CD4-positive, alpha-beta T cell treated with Interleukin-6 at 100 ng/mL for 8 hours (primary cell): ENCODE results near the gene ZIC5.

Experiments
- DNase-seq: peaks from one replicate; pipeline ENCODE4 v3.0.0-alpha.2; 2020; ENCODE audit warnings: mixed read lengths, low spot score

The ZIC5 gene

GRCh38 chr13:99987154-99988019, 15.8 kb upstream of the ZIC5 start:
- DNase-seq: no peak

GRCh38 chr13:99986741-99987140, 15.2 kb upstream of the ZIC5 start:
- no peak for DNase-seq

GRCh38 chr13:99985886-99986527, 14.4 kb upstream of the ZIC5 start:
- no peak for DNase-seq

DNA sequence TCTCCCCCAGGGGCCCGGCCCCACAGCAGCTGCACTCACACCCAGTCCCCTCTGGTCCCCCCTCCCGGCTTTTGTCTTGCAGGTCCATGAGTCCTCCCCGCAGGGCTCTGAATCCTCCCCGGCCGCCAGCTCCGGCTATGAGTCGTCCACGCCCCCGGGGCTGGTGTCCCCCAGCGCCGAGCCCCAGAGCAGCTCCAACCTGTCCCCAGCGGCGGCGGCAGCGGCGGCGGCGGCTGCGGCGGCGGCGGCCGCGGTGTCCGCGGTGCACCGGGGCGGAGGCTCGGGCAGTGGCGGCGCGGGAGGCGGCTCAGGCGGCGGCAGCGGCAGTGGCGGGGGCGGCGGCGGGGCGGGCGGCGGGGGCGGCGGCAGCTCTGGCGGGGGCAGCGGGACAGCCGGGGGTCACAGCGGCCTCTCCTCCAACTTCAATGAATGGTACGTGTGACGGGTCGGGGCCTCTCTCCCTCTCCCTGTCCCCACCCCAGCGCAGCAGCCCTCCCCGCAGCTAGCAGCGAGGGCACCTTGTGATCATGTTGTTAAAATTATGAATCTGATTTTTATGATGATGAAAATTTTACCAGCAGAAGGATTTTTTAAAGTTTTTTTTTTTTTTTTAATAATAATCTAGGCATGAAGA, 13.8 kb upstream of the ZIC5 start:
- DNase-seq: no peak

- no peak for DNase-seq
Observed at GRCh38 chr13:99984461-99985240, 13.1 kb upstream of the ZIC5 start.

GRCh38 chr13:99983499-99984401, 12.2 kb upstream of the ZIC5 start:
- no peak for DNase-seq

DNA sequence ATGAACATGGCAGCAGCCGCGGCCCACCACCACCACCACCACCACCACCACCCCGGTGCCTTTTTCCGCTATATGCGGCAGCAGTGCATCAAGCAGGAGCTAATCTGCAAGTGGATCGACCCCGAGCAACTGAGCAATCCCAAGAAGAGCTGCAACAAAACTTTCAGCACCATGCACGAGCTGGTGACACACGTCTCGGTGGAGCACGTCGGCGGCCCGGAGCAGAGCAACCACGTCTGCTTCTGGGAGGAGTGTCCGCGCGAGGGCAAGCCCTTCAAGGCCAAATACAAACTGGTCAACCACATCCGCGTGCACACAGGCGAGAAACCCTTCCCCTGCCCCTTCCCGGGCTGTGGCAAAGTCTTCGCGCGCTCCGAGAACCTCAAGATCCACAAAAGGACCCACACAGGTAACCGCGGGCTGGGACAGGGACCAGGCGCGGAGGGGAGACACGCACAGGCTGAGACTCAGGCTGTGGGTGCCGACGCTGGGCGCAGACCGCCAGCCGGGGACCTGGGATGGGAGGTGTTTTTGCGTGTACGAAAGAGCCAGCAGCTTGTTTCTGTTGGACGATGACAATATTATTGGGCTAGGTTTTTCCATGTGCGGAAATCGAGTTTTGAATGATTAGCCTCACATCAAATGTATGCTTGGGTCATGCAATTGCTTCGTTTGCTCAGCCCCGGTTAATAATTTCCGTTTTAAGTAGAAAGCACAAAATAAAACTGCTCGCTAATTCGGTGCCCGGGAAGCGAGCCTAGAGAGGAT, 11.3 kb upstream of the ZIC5 start:
- DNase-seq: no peak

DNA sequence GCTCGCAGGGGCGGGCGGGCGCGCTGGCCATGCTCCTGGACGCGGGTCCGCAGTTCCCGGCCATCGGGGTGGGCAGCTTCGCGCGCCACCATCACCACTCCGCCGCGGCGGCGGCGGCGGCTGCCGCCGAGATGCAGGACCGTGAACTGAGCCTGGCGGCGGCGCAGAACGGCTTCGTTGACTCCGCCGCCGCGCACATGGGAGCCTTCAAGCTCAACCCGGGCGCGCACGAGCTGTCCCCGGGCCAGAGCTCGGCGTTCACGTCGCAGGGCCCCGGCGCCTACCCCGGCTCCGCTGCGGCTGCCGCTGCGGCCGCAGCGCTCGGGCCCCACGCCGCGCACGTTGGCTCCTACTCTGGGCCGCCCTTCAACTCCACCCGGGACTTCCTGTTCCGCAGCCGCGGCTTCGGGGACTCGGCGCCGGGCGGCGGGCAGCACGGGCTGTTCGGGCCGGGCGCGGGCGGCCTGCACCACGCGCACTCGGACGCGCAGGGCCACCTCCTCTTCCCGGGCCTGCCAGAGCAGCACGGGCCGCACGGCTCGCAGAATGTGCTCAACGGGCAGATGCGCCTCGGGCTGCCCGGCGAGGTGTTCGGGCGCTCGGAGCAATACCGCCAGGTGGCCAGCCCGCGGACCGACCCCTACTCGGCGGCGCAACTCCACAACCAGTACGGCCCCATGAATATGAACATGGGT, 10.6 kb upstream of the ZIC5 start:
- DNase-seq: no peak

DNA sequence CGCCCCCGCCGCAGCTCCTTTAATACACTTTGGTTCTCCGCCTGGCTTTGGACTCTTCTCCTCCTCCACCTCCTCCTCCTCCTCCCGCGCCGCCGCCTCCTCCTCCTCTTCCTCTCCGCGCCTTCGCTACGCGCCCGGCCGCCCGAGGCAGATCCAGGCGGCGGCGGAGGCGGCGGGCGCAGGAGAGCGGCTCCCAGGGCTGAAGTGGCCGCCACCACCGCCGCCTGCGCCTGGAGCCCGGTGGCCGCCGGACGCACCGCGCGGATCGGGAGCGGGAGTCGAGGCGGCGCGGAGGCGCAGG, 10.1 kb upstream of the ZIC5 start, which contains the start of gene ZIC2:
TSS of gene ZIC2 (plus strand) at position 50 of the 301 bp plus-strand sequence. CDS start 281 bp downstream, outside the sequence.
- no peak for DNase-seq

GRCh38 chr13:99980824-99981734, 9.5 kb upstream of the ZIC5 start:
- DNase-seq: no peak

- DNase-seq: peak; percentile 33
Observed at GRCh38 chr13:99980201-99980823, 8.7 kb upstream of the ZIC5 start.

- DNase-seq: no peak
Observed at GRCh38 chr13:99979453-99980200, 8.1 kb upstream of the ZIC5 start.

GRCh38 chr13:99978799-99979452, 7.4 kb upstream of the ZIC5 start:
- no peak for DNase-seq

DNA sequence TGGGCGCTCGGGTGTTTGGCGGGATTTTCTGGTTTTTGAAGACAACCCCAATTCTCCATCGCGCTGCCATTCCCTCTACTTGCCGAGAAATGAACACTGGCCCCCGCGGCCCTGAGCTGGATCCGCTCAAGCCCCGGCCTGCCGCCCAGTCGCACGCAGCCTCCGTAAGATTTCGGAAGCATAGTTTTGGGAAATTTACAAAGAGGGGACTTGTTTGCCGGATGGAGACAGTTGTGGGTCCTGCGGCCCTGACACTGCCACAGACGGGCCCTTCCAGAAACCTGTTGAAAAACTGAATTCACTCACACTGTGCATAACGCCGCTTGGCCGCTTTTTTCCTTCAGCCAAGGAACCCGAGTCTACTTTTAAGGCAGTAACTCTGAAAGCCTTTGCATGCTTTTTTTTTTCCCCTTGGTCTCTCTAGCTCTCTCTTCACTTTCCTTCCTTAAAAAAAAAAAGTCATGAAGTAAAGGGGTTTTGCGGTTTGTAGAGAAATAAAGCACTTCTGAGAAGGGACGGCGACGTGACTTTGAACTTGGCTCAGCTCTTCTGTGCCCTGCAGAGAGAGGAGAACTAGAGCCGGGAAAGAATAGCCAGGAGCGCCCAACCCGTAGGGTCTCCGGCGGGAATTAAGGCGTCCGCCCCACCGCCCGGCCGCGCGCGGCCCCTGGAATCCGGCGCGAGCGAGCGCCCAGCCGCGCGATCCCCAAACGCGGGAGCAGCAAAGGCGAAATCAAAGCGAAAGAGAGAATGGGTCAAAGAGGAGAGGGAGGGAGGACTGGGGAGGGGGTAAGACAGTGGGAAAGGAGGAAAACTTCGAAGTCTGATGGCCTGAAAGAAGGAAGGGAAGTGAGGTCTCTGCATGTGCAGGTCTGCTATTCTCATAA, 6.6 kb upstream of the ZIC5 start:
- DNase-seq: no peak

- DNase-seq: no peak
Observed at GRCh38 chr13:99977334-99977911, 5.9 kb upstream of the ZIC5 start.

DNA sequence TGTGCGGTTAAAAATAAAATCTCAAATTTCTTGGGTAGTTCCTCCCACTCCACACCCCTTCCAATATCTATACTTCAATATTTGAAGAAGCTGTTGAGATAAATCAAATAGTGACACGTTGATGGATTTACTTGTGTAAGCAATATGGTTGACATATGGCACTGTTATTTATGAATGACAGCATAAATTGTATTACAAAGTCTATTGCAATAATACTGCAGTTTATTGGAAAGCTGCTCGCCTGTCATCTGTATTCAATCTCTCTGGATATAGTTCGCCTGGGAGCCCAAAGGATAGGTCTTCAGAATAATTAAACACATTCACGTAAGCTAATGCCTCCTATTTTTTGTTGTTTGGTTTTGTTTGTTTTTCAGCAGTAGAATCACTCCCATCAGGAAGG, 5.0 kb upstream of the ZIC5 start:
- DNase-seq: no peak
